T-helper 1 cell treated with Interleukin-12 subunit alpha and Interleukin-12 subunit beta and Interleukin-4 antibody, amounts not matched to agents 30 ng/mL and 1 ng/mL, for 36 hours (primary cell): ENCODE results near the gene RPL3. TPM values are rescaled to one million over a fixed set of nuclear protein-coding genes. Genes with fewer than 3 reads are reported as not detected.
"Not testable (repeated sequence)": the region's sequence is repeated elsewhere in the genome, so short reads cannot be mapped to it uniquely, and the experiment has no call there.

Source experiments
- intact Hi-C: fragments of 100-400 bp; cut with micrococcal nuclease; formaldehyde crosslinking; loops from one replicate; pipeline ENCODE4 v1.15.1; 2024
- total RNA-seq: library from RNA; stranded (reverse); gene quantifications from 2 replicates; pipeline ENCODE4 v1.2.3, GENCODE V29; 2022

RPL3 gene
- total RNA-seq, 1 donor from 2014 or later, result 1,385 TPM

GRCh38 chr22:39352306-39352891, 33.0 kb upstream of the RPL3 start:
- intact Hi-C loops, result no loop called here

- intact Hi-C loops, result no loop called here
Observed at GRCh38 chr22:39351689-39352214, 32.3 kb upstream of the RPL3 start.

GRCh38 chr22:39350757-39351688, 31.6 kb upstream of the RPL3 start:
- intact Hi-C loops, result no loop called here

GRCh38 chr22:39349967-39350726, 30.7 kb upstream of the RPL3 start, which contains the start of gene SYNGR1:
TSS of gene SYNGR1 (plus strand) at chr22:39349991. CDS start at chr22:39350011, 20 bp downstream.
- intact Hi-C loops, result no loop called here

GRCh38 chr22:39349506-39349966, 30.1 kb upstream of the RPL3 start:
- intact Hi-C loops, result no loop called here

- intact Hi-C loops, result no loop called here
Observed at GRCh38 chr22:39348909-39349505, 29.6 kb upstream of the RPL3 start.

- intact Hi-C loops, result no loop called here
Observed at GRCh38 chr22:39345231-39345630, 25.8 kb upstream of the RPL3 start.

GRCh38 chr22:39344046-39344390, 24.6 kb upstream of the RPL3 start:
- intact Hi-C loops, result no loop called here

GRCh38 chr22:39343259-39344045, 24.0 kb upstream of the RPL3 start:
- intact Hi-C loops, result loop anchor here (1.0 kb wide), 3 partner anchors 69 to 186 kb away; no protein-coding TSS in a partner anchor

- intact Hi-C loops, result no loop called here
Observed at GRCh38 chr22:39341179-39341578, 21.8 kb upstream of the RPL3 start.

GRCh38 chr22:39339775-39340174, 20.4 kb upstream of the RPL3 start:
- intact Hi-C loops, result not testable (repeated sequence)

- intact Hi-C loops, result no loop called here
Observed at GRCh38 chr22:39336411-39336810, 17.0 kb upstream of the RPL3 start.

- intact Hi-C loops, result no loop called here
Observed at GRCh38 chr22:39332441-39333064, 13.1 kb upstream of the RPL3 start.

GRCh38 chr22:39330553-39330952, 11.1 kb upstream of the RPL3 start:
- intact Hi-C loops, result not testable (repeated sequence)

GRCh38 chr22:39327995-39328754, 8.8 kb upstream of the RPL3 start:
- intact Hi-C loops, result no loop called here

- intact Hi-C loops, result no loop called here
Observed at GRCh38 chr22:39325392-39325932, 6.0 kb upstream of the RPL3 start.

- intact Hi-C loops, result loop anchor here (1.0 kb wide), 1 partner anchor 182 kb away; the partner anchor contains the start of gene MIEF1
Observed at GRCh38 chr22:39320616-39321029, 1.2 kb upstream of the RPL3 start.

GRCh38 chr22:39318507-39319283, 728 bp downstream of the RPL3 start:
- intact Hi-C loops, result loop anchor here (1.0 to 5.0 kb wide), 13 partner anchors 64 to 1632 kb away; partner anchors contain the start of genes ATF4, CBX6, CBX7 and GTPBP1
